GM19043 (cell line): Measurements from ENCODE around the gene PRKCA.
"Not testable (repeated sequence)": the region's sequence is repeated elsewhere in the genome, so short reads cannot be mapped to it uniquely, and the experiment has no call there.

Experiments
- ATAC-seq: cut with Tn5 transposase; IDR thresholded peaks from one replicate; pipeline ENCODE4 v1.9.1; 2021; ENCODE audit warnings: low read depth; ENCODE audit not compliant: unreplicated experiment

The PRKCA gene

GRCh38 chr17:66349521-66350254 lies 47.3 kb downstream of the PRKCA start:
- no peak for ATAC-seq

DNA sequence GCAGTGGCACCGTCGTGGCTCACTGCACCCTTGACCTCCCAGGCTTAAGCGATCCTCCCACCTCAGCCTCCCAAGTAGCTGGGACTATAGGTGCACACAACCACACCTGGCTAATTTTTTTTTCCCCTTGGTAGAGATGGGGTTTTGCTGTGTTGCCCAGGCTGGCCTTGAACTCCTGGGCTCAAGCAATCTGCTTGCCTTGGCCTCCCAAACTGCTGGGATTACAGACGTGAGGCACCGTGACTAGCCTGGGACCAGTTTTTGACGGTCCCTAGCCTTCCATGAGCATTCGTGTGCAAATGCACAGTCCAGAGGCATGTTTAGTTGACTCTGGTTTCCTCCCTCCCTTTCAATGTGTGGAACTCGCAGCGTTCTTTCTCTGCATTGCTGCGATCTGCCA lies 48.2 kb downstream of the PRKCA start:
- ATAC-seq: not testable (repeated sequence)

DNA sequence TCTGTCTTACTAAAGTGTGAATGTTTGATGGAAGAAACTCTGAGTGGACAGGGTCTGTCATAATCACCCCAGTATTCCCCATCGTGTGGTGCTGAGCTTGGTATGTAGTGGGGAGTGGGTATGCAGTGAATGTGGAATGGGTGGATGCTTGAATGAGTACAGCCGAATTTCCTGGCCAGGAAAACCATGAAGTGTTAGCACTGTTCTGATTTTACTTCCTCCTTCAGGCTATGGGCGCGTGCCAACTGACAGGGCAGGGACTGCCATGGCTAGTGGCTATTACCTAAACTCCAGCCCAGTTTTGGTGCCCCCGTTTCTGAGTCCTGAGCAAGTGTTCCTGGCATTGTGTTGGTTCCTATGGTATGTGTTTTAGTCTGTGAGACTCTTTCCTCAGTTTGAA lies 48.6 kb downstream of the PRKCA start:
- ATAC-seq: no peak

DNA sequence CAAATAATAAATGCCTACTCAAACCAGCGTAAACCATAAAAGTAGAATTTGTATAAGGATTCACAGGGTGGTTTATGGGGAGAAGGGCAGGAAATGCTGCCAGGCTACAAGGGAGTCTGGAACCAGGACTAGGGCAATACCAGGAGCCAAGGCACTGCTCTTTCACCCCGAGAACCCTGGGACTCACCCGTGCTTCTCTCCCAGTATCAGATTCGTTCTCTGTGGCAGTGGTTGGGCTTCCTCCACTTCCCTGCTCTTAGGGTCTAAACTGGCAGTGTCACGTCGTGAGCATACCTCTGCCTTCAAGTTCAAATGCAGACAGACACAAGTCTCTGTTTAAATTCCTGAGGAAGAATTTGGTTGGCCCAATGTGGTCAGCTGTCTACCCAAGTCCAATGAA lies 49.3 kb downstream of the PRKCA start:
- ATAC-seq: no peak

DNA sequence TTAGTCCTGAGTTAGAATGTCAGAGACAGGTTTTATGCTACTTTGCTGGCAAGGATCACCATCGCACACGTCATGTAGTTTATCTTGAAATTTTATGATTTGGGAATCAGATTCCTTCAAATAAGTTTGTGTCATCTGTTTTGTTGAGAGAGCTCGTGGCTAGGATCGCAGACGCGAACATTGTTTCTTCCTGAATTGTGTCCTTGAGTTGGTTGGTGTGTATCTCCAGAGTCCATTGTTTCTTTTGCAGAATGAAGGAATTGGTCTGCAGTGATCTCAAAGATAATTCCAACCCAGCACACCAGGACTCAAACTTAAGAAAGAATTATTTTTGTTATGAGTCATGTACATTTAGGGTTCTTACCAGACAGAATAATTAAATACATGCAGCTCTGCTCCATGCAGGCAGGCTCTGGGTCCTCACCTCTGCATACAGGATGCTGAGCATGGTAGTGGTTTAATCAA lies 51.6 kb downstream of the PRKCA start:
- no peak for ATAC-seq

DNA sequence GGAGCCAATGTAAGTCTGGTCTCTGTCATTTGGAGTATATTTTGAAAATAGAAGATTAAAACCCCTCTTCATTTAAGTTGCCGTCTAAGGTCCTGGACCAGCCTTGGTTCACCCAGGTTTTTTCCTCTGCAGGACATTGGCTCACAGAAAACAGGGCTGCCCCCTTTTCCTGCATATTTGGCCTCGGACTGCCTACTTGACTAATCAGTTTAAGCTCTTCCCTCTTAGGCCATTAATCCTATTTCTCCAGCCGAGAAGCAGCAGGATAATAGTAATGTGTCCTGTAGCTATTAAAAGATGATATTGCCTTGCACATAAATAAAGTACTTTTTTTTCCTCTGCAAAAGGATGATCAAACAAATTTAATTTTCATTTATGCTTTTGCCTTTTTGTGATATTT lies 52.1 kb downstream of the PRKCA start:
- no peak for ATAC-seq

DNA sequence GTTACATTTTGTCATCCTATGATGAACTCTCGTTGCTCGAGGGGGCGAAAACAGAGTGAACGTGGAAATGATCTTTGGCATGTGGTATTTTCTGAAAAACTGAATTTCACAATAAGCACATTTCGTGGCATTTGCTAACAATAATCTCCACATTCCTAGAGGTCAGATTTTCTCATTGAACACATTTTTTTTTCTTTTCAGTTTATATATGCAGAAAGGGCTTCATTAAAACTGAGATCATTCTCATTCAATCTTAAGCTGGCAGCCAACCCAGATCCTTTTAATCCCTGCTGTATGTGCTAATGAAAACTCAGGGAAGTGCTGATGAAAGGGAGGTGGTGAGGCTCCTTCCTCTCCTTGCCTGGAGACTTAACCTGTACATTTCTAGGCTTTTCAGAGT lies 52.6 kb downstream of the PRKCA start:
- no peak for ATAC-seq

DNA sequence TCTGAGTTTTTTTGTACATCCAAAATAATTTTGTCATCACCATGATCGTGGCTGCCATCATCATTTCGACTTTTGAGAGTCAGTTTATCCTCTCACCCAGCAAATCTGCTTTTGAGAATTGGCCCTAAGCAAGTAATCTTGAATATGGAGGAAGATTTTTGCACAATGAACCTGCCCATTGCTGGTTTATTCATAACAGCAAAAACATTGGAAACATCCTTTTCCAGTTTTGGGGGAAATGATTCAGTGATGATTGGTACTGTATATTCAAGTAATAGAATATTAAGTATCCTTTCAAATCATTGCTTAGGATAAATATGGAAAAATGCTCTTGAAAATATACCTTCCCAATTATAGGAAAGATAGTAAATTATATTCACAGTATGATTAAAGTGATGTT lies 53.1 kb downstream of the PRKCA start:
- no peak for ATAC-seq

GRCh38 chr17:66357037-66357436 lies 54.6 kb downstream of the PRKCA start:
- ATAC-seq: no peak

- ATAC-seq: no peak
Observed at GRCh38 chr17:66359351-66359750, 56.9 kb downstream of the PRKCA start.

GRCh38 chr17:66360961-66361565 lies 58.6 kb downstream of the PRKCA start:
- ATAC-seq: not testable (repeated sequence)

DNA sequence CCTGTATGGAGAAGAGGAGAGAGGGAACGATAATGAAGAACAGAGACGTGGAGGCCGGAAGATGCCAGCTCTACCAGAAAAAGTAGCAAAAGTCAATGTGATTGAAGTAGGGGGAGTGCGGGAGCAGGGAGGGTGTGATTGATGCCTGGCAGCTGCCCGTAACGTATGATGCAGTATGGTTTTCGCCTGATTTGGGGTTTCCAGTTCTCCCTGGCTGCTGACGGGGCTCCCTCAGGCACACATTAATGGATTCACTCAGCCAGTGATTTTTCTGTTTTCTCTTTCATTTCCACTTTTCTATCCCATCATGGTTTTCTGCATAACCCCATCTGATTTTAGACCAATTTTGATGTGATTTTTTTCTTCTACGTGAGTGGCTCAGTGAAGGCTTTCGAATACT lies 62.1 kb downstream of the PRKCA start:
- ATAC-seq: no peak

DNA sequence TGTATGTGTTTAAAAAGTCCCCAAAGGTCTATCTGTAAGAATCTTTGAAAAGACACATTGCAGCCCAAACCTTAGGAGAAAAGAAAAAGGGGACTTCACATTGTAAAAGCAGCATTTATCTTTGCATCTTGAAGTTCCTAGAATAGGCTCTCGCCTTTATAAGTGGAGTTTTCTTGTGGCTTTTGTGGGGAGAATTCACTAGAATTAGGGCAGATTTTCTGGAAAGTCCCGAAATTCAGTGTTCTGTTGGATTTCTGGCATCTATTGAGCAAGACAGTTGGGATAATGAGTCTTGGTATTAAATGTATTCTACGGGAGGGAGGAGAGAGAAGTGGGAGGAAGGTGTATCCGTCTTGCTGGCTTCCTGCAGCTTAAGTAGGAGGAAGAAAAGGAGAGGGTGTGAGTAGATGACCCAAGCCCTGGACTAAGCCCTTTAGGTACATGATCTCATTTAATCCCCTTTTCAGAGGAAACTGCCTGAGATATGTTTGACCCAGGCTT lies 62.6 kb downstream of the PRKCA start:
- ATAC-seq: no peak

DNA sequence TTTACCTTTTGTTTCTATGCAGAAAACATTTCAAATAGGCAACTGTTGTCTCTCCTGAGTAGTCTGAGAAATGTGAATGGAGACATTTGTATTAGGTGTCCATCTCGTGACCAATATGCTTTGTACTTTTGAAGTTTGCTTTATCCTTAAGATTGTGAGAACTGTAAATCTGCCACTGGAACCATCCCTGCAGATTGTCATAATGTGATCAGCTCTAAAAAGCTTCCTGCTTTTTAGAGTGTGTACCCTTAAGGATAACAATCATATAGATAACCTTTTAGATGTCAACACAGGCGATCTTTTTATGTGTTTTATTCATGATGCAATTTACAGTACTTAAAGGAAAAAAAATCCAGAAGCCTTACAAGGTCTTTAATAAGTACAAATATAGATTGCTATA lies 63.5 kb downstream of the PRKCA start:
- no peak for ATAC-seq

DNA sequence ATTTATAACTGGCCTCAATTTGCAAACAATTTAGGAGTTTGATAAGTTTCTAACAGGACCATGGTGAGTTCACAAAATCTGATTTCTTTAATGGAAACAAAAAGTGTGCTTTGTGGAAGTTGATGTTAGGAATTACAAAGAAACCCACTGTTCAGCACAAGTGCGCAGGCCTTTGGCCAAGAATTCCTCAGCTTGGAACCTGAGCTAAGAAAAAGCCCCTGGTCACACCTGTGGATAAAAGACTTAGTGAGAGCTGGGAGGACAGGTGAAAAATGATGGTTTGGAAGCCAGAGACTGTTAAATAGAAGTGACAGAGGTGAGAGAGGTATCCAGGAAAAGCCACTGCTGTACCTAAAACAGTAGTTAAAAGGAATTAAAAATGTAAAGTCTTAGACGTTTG lies 64.7 kb downstream of the PRKCA start:
- no peak for ATAC-seq

- ATAC-seq: no peak
Observed at GRCh38 chr17:66369830-66370229, 67.4 kb downstream of the PRKCA start.

DNA sequence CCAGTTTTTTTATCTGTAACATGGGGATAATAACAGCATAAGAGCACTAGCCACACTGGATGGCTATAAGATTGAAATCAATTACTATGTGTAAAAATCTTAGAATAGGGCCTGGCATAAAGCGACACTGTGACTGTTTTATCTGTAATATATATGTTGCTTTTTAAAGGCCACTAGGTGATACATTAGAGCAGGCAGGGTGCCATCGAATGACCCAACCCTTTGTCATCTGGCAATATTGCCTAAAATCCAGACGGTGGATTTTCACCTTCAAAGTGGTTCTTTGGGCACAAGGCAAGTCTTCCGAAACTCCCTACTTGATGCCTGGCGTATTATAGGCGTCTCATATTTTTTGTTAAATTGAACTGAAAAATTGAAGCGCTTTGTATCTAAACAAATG lies 69.1 kb downstream of the PRKCA start:
- no peak for ATAC-seq

- ATAC-seq: no peak
Observed at GRCh38 chr17:66372182-66372581, 69.8 kb downstream of the PRKCA start.

DNA sequence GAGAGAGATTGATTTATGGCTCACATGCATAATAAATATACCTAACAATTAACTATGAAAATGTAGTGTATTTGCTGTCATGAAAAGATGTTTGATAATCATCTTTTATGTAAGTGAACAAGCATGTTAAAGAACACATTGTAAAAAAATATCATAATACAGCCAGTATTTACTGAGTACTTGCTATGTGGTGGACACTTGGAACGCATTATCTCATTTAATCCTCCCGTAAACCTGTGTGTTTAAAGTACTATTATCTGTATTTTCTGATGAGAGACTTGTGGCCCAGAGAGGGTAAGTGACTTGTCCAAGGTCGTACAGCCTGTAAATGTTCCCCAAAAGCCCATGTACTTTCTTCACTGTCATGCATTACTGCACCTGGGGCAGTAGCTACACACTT lies 70.7 kb downstream of the PRKCA start:
- no peak for ATAC-seq

- ATAC-seq: no peak
Observed at GRCh38 chr17:66373944-66374817, 71.8 kb downstream of the PRKCA start.

GRCh38 chr17:66375121-66375520 lies 72.7 kb downstream of the PRKCA start:
- no peak for ATAC-seq
